Hypothalamus (tissue), 51 donors: Measurements from ENCODE around the gene IFT80.

Experiments
- DNase-seq, 51 donors: peaks; one replicate each; lab custom pipeline; 2025; lab: John Stamatoyannopoulos, UW

The IFT80 gene

DNA sequence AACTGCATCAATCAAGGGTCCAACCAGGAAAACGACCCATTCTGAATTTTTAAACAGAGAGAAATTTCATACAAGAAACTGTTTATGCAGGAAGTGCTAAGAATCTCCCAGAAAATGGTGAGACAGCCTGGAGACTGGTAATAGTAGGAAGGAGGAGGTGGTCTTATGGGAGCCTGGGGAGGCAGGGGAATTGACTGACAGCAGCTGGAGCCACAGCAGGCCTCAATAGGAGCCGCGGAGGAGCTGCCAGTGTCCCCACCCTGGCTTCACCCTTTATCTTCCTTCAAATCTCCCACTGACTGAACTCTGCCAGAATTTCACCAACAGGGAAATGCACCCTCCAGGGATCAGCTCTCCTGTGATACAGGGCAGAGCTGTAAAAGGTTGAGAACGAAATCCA is 181.3 kb downstream of the IFT80 start:
- DNase-seq: no peak

DNA sequence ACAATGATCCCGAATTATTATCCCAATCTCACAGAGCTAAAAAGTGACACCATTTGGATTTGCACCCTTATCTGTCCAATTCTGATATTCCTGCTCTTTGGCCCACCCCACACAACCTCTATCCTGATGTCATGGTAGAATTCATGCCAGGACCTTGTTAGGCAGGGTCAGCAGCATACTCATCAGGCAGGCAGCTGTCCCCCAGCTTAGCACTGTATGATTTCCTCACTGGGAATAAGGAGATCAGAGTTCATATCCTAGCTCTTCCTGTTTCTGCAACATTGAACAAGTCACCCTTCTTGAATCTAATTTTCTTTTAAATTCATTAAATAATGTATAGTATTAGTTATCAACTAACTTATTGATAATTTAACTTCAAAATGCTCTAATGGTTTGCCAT is 185.8 kb downstream of the IFT80 start:
- no peak for DNase-seq

DNA sequence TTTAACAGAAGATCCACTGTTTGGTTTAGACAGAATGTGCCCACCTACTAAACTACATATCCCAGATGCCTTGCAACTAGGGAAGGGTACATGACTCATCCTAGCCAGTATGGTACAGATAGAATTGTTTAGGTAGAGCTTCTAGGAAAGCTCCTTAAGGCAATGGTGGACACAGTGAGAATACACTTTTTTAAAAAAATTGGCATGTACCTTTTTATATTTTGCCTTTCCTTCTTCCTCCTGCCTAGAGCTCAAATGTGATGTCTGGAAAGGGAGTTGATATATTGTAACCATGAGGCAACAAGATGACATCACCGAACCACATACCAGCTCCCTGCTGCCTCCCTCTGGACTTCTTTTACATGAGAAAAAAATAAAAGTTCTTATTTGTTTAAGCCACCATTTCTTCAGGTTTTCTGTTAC is 188.2 kb downstream of the IFT80 start:
- no peak for DNase-seq

- DNase-seq: no peak
These were observed 188.7 kb downstream of the IFT80 start for GRCh38 chr3:160210341-160210740.
